PFSK-1 (cell line): Measurements from ENCODE around the gene GPC6.

Experiments
- POLR2AphosphoS5 ChIP-seq: IDR thresholded peaks from 2 replicates; pipeline ENCODE4 v1.6.1; 2012; ENCODE audit warnings: low read depth, mild to moderate bottlenecking, control low read depth, low read length, moderate library complexity
- REST ChIP-seq, 2 experiments: IDR thresholded peaks; 2 replicates each; pipeline versions ENCODE4 v1.6.1 to v1.8.0; 2011 to 2012; ENCODE audit warnings: low read depth in 2 of 2, low read length in 2 of 2, control low read depth in 1 of 2, inconsistent platforms in 1 of 2, mild to moderate bottlenecking in 1 of 2, moderate library complexity in 1 of 2; ENCODE audit not compliant: insufficient read depth in 1 of 2
- SIN3A ChIP-seq: IDR thresholded peaks from 2 replicates; pipeline ENCODE4 v1.6.1; 2012; ENCODE audit warnings: mild to moderate bottlenecking, low read length, moderate library complexity, borderline replicate concordance; ENCODE audit not compliant: insufficient read depth
- TAF1 ChIP-seq: IDR thresholded peaks from 2 replicates; pipeline ENCODE4 v1.6.1; 2012; ENCODE audit warnings: low read length, control low read depth, borderline replicate concordance; ENCODE audit not compliant: insufficient read depth

- TF ChIP-seq POLR2AphosphoS5 (no peak), REST (IDR thresholded peaks at IDR 0.05; ENCODE audit: insufficient read depth in 1 of 2, low read depth in 2 of 2, low read length in 2 of 2) (no peak), TAF1 (no peak), SIN3A (no peak)
Measured at GRCh38 chr13:93628136-93628797, 401.7 kb downstream of the GPC6 start.
